ENCODE results near the gene DCAF11. TPM values are rescaled to one million over a fixed set of nuclear protein-coding genes. Genes with fewer than 3 reads are reported as not detected.

Gene DCAF11
- total and polyA plus RNA-seq, 2 of the 13 experiments (the other 11 are each of a cell fraction or from before 2014, with no cell fraction given) = 150 to 257 TPM

DNA sequence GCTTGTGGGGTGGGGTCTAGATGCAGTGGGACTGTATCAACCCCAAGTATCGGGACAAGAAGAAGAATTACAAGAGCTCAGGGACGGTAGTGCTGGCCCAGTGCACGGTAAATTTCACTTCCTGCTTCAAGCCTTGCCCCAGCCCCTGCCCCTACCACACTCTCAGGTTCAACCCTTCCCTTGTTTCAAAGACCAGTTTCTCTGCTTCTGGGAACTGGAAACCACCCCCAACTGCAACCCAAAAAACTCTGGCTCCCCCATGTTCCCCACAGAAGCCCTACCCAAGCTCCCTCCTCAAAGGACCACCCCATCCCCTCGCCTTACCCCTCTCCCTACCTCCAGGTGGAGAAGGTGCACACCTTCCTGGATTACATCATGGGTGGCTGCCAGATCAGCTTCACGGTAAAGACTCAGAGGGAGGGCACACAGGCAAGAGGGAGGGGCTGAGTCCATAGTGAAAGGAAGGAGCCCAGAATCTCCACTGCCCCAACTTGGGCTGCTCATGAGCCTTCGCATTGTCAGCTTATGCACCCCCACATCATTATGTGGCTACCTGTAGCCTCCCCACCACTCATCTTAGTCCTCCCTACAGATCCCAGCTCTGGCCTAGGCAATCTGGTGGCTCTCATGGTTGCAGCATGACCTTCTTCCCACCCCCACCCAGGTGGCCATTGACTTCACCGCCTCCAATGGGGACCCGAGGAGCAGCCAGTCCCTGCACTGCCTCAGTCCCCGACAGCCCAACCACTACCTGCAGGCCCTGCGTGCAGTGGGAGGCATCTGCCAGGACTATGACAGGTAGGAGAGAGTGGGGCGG, 38.9 kb upstream of the DCAF11 start (continued):
- TF ChIP-seq, protein P1, sequence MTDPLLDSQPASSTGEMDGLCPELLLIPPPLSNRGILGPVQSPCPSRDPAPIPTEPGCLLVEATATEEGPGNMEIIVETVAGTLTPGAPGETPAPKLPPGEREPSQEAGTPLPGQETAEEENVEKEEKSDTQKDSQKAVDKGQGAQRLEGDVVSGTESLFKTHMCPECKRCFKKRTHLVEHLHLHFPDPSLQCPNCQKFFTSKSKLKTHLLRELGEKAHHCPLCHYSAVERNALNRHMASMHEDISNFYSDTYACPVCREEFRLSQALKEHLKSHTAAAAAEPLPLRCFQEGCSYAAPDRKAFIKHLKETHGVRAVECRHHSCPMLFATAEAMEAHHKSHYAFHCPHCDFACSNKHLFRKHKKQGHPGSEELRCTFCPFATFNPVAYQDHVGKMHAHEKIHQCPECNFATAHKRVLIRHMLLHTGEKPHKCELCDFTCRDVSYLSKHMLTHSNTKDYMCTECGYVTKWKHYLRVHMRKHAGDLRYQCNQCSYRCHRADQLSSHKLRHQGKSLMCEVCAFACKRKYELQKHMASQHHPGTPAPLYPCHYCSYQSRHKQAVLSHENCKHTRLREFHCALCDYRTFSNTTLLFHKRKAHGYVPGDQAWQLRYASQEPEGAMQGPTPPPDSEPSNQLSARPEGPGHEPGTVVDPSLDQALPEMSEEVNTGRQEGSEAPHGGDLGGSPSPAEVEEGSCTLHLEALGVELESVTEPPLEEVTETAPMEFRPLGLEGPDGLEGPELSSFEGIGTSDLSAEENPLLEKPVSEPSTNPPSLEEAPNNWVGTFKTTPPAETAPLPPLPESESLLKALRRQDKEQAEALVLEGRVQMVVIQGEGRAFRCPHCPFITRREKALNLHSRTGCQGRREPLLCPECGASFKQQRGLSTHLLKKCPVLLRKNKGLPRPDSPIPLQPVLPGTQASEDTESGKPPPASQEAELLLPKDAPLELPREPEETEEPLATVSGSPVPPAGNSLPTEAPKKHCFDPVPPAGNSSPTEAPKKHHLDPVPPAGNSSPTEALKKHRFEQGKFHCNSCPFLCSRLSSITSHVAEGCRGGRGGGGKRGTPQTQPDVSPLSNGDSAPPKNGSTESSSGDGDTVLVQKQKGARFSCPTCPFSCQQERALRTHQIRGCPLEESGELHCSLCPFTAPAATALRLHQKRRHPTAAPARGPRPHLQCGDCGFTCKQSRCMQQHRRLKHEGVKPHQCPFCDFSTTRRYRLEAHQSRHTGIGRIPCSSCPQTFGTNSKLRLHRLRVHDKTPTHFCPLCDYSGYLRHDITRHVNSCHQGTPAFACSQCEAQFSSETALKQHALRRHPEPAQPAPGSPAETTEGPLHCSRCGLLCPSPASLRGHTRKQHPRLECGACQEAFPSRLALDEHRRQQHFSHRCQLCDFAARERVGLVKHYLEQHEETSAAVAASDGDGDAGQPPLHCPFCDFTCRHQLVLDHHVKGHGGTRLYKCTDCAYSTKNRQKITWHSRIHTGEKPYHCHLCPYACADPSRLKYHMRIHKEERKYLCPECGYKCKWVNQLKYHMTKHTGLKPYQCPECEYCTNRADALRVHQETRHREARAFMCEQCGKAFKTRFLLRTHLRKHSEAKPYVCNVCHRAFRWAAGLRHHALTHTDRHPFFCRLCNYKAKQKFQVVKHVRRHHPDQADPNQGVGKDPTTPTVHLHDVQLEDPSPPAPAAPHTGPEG (CRISPR knock-in tag; IDR thresholded peaks at IDR 0.05) = no peak
- 0 out of 2 replicates have a peak, but pooled peaks have one; percentile 18 for TF ChIP-seq ZNF619 (CRISPR knock-in tag; IDR thresholded peaks at IDR 0.05)
- no peak for TF ChIP-seq STAT5B (CRISPR knock-in tag; IDR thresholded peaks at IDR 0.05)
- TF ChIP-seq NFATC3 (CRISPR knock-in tag; IDR thresholded peaks at IDR 0.05) = no peak
- no peak for TF ChIP-seq ZNF790 (CRISPR knock-in tag; IDR thresholded peaks at IDR 0.05; ENCODE audit: borderline replicate concordance)
- TF ChIP-seq ZNF75D (CRISPR knock-in tag; IDR thresholded peaks at IDR 0.05; ENCODE audit: borderline replicate concordance) = no peak
- TF ChIP-seq ZFX (CRISPR knock-in tag; IDR thresholded peaks at IDR 0.05; ENCODE audit: low read depth) = no peak
- TF ChIP-seq, protein P2, sequence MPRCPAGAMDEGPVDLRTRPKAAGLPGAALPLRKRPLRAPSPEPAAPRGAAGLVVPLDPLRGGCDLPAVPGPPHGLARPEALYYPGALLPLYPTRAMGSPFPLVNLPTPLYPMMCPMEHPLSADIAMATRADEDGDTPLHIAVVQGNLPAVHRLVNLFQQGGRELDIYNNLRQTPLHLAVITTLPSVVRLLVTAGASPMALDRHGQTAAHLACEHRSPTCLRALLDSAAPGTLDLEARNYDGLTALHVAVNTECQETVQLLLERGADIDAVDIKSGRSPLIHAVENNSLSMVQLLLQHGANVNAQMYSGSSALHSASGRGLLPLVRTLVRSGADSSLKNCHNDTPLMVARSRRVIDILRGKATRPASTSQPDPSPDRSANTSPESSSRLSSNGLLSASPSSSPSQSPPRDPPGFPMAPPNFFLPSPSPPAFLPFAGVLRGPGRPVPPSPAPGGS (CRISPR knock-in tag; IDR thresholded peaks at IDR 0.05) = no peak
- no peak for TF ChIP-seq SYNCRIP (IDR thresholded peaks at IDR 0.05; ENCODE audit: insufficient read depth, low read depth, low read length)
- peak; percentile 27; the same call in 1 of the 2 replicates for TF ChIP-seq ZNF768 (CRISPR knock-in tag; IDR thresholded peaks at IDR 0.05)
- TF ChIP-seq MAFF (IDR thresholded peaks at IDR 0.05; ENCODE audit: low read depth, low read length) = no peak
- no peak for TF ChIP-seq FLYWCH1 (CRISPR knock-in tag; IDR thresholded peaks at IDR 0.05)
- TF ChIP-seq ERF (CRISPR knock-in tag; IDR thresholded peaks at IDR 0.05) = no peak
- no peak for TF ChIP-seq ZFP37 (CRISPR knock-in tag; IDR thresholded peaks at IDR 0.05; ENCODE audit: borderline replicate concordance)
- TF ChIP-seq, protein P3, sequence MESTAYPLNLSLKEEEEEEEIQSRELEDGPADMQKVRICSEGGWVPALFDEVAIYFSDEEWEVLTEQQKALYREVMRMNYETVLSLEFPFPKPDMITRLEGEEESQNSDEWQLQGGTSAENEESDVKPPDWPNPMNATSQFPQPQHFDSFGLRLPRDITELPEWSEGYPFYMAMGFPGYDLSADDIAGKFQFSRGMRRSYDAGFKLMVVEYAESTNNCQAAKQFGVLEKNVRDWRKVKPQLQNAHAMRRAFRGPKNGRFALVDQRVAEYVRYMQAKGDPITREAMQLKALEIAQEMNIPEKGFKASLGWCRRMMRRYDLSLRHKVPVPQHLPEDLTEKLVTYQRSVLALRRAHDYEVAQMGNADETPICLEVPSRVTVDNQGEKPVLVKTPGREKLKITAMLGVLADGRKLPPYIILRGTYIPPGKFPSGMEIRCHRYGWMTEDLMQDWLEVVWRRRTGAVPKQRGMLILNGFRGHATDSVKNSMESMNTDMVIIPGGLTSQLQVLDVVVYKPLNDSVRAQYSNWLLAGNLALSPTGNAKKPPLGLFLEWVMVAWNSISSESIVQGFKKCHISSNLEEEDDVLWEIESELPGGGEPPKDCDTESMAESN (CRISPR knock-in tag; conservative IDR thresholded peaks at IDR 0.05) = no peak
- TF ChIP-seq SRF (IDR thresholded peaks at IDR 0.05; ENCODE audit: low read depth, low read length) = no peak
- 0 out of 2 replicates have a peak, but pooled peaks have one; percentile 14 for TF ChIP-seq NFKB2 (CRISPR knock-in tag; IDR thresholded peaks at IDR 0.05; ENCODE audit: borderline replicate concordance)
- TF ChIP-seq NFE2L1 (CRISPR knock-in tag; IDR thresholded peaks at IDR 0.05; ENCODE audit: borderline replicate concordance) = no peak
- no peak for TF ChIP-seq ZNF510 (CRISPR knock-in tag; IDR thresholded peaks at IDR 0.05; ENCODE audit: low read depth)
- TF ChIP-seq ZNF816 (CRISPR knock-in tag; IDR thresholded peaks at IDR 0.05; ENCODE audit: borderline replicate concordance) = no peak
